Ovary (tissue), 3 donors: ENCODE data around the gene REEP3.

Experiments
- CTCF ChIP-seq, 3 donors: fragments of 450-650 bp in 2 of 3; fragments of 200-600 bp in 1 of 3; IDR thresholded peaks; one replicate each; pipeline versions ENCODE4 v1.5.1 to v1.8.0; 2016 to 2022; ENCODE audit warnings: antibody characterized with exemption in 3 of 3, mild to moderate bottlenecking in 1 of 3
- POLR2A ChIP-seq: fragments of 450-650 bp; IDR thresholded peaks from one replicate; pipeline ENCODE4 v1.6.1; 2017; ENCODE audit warnings: antibody characterized with exemption, mild to moderate bottlenecking, moderate library complexity
- donor health status: DM: no; HTN: no; CAD: no.

- TF ChIP-seq CTCF (IDR thresholded peaks at IDR 0.05) (no peak), POLR2A (no peak)
Observed at GRCh38 chr10:63653747-63654146, 132.5 kb downstream of the REEP3 start.
